Measurements from ENCODE around the gene DEDD2.

DEDD2 gene

GRCh38 chr19:42254089-42254849 lies 36.8 kb upstream of the DEDD2 start:
- H3K79me2 ChIP-seq (ENCODE audit: insufficient read depth, low read length) = 0 out of 2 replicates have a peak, but pooled peaks cover 8% of the 10 kb centered on the region
- H3K4me3 ChIP-seq (ENCODE audit: low read depth, low read length, poor library complexity, severe bottlenecking) = peak overlapping the region; percentile 97
- H3K9me3 ChIP-seq (ENCODE audit: low read length) = no peaks in the 10 kb centered on the region
- peak overlapping the region; percentile 84 for H3K27ac ChIP-seq (ENCODE audit: low read depth, low read length, poor library complexity, severe bottlenecking)
- H3K4me2 ChIP-seq (ENCODE audit: low read length) = peak overlapping the region; percentile 77
- no peak overlapping the region for H2AFZ ChIP-seq (ENCODE audit: low read length)
- peaks cover 12% of the 10 kb centered on the region; the same call in 1 of the 2 replicates for H3K36me3 ChIP-seq (ENCODE audit: insufficient read depth, low read length)
- 0 out of 2 replicates have a peak, but pooled peaks cover 6% of the 10 kb centered on the region for H3F3A ChIP-seq (ENCODE audit: insufficient read depth, low read length)
- H3K27me3 ChIP-seq (ENCODE audit: insufficient read depth, low read length) = 0 out of 2 replicates have a peak, but pooled peaks cover 5% of the 10 kb centered on the region
- no peaks in the 10 kb centered on the region for H3K9me2 ChIP-seq (ENCODE audit: low read depth, low read length)
- TF ChIP-seq EZH2 (IDR thresholded peaks at IDR 0.05; ENCODE audit: borderline replicate concordance, low read length) = no peak
- TF ChIP-seq CTCF (IDR thresholded peaks at IDR 0.05; ENCODE audit: low read length) = no peak
- H3K9ac ChIP-seq (ENCODE audit: low read length) = peak overlapping the region; percentile 96
- peaks cover 40% of the 10 kb centered on the region for H3K4me1 ChIP-seq (ENCODE audit: insufficient read depth, low read length, severe bottlenecking)
- H4K20me1 ChIP-seq (ENCODE audit: insufficient read depth, low read length) = no peaks in the 10 kb centered on the region

- H3K27me3 ChIP-seq (ENCODE audit: insufficient read depth, low read length) = 0 out of 2 replicates have a peak, but pooled peaks cover 5% of the 10 kb centered on the region
- no peaks in the 10 kb centered on the region for H3K9me2 ChIP-seq (ENCODE audit: low read depth, low read length)
- H3K4me2 ChIP-seq (ENCODE audit: low read length) = peak overlapping the region; percentile 79
- H3K4me1 ChIP-seq (ENCODE audit: insufficient read depth, low read length, severe bottlenecking) = peaks cover 40% of the 10 kb centered on the region
- no peak overlapping the region for H2AFZ ChIP-seq (ENCODE audit: low read length)
- peak overlapping the region; percentile 97 for H3K4me3 ChIP-seq (ENCODE audit: low read depth, low read length, poor library complexity, severe bottlenecking)
- H4K20me1 ChIP-seq (ENCODE audit: insufficient read depth, low read length) = no peaks in the 10 kb centered on the region
- no peaks in the 10 kb centered on the region for H3K9me3 ChIP-seq (ENCODE audit: low read length)
- peaks cover 18% of the 10 kb centered on the region; the same call in 1 of the 2 replicates for H3K36me3 ChIP-seq (ENCODE audit: insufficient read depth, low read length)
- H3F3A ChIP-seq (ENCODE audit: insufficient read depth, low read length) = 0 out of 2 replicates have a peak, but pooled peaks cover 6% of the 10 kb centered on the region
- TF ChIP-seq EZH2 (IDR thresholded peaks at IDR 0.05; ENCODE audit: borderline replicate concordance, low read length) (no peak), CTCF (IDR thresholded peaks at IDR 0.05; ENCODE audit: low read length) (no peak)
- H3K27ac ChIP-seq (ENCODE audit: low read depth, low read length, poor library complexity, severe bottlenecking) = peak overlapping the region; percentile 84
- H3K79me2 ChIP-seq (ENCODE audit: insufficient read depth, low read length) = 0 out of 2 replicates have a peak, but pooled peaks cover 8% of the 10 kb centered on the region
- peak overlapping the region; percentile 96 for H3K9ac ChIP-seq (ENCODE audit: low read length)
Measured at GRCh38 chr19:42253245-42254088, 36.0 kb upstream of the DEDD2 start.

DNA sequence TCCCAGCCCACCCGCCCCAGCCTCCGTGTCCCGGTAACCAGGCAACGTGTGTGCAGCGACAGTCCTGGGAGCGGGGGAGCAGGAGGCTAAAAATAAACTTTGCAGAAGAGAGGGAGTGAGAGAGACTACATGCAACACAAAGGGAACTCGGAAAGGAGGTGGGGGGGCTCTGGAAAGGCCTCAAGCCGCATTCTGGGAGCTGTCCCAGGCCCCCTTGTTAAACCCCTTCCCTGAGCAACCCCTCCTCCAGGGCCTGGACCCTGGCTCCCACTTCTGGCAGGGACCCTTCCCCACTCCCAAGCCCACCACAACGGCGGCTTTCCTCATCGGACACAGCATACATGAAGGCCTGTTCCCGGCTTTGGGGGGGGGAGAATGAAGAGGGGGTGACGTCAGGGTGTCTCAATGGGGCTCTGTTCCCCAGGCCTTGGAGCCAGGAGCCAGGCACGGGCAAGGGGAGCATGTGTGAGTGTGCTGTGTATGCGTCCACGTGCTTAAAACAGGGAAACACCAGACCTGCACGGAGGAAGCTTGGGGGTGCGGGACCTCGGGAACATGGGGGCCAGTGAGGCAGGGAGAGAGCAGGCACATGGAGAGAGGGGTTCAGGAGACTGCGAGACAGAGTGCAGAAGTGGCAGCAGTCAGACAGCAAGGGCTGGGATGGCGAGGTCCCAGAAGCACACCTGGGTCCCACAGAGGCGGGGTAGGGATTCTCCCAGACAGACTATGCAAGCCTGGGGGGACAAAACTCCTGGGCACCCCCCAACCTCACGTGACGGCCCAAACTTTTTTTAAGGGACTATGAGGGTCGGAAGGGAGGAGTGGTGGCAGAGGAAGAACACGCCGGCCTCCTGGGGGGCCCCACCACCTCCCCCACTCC lies 35.1 kb upstream of the DEDD2 start:
- peak overlapping the region; percentile 79 for H3K4me2 ChIP-seq (ENCODE audit: low read length)
- H3K9me3 ChIP-seq (ENCODE audit: low read length) = no peaks in the 10 kb centered on the region
- peak overlapping the region; percentile 97 for H3K4me3 ChIP-seq (ENCODE audit: low read depth, low read length, poor library complexity, severe bottlenecking)
- no peaks in the 10 kb centered on the region for H4K20me1 ChIP-seq (ENCODE audit: insufficient read depth, low read length)
- peak overlapping the region; percentile 73 for H3K27ac ChIP-seq (ENCODE audit: low read depth, low read length, poor library complexity, severe bottlenecking)
- H3K36me3 ChIP-seq (ENCODE audit: insufficient read depth, low read length) = peaks cover 18% of the 10 kb centered on the region; the same call in 1 of the 2 replicates
- H3K27me3 ChIP-seq (ENCODE audit: insufficient read depth, low read length) = 0 out of 2 replicates have a peak, but pooled peaks cover 5% of the 10 kb centered on the region
- 0 out of 2 replicates have a peak, but pooled peaks cover 8% of the 10 kb centered on the region for H3K79me2 ChIP-seq (ENCODE audit: insufficient read depth, low read length)
- TF ChIP-seq EZH2 (IDR thresholded peaks at IDR 0.05; ENCODE audit: borderline replicate concordance, low read length) = no peak
- no peak for TF ChIP-seq CTCF (IDR thresholded peaks at IDR 0.05; ENCODE audit: low read length)
- 0 out of 2 replicates have a peak, but pooled peaks cover 6% of the 10 kb centered on the region for H3F3A ChIP-seq (ENCODE audit: insufficient read depth, low read length)
- no peak overlapping the region for H2AFZ ChIP-seq (ENCODE audit: low read length)
- peaks cover 40% of the 10 kb centered on the region for H3K4me1 ChIP-seq (ENCODE audit: insufficient read depth, low read length, severe bottlenecking)
- H3K9ac ChIP-seq (ENCODE audit: low read length) = peak overlapping the region; percentile 73
- no peaks in the 10 kb centered on the region for H3K9me2 ChIP-seq (ENCODE audit: low read depth, low read length)
